IPS-15b (cell line): ENCODE measurements around the gene AIRE.

Source experiments
- H3K27me3 ChIP-seq: one replicate; pipeline ENCODE4 v1.6.1; 2013; ENCODE audit warnings: low read length; ENCODE audit not compliant: control insufficient read depth, insufficient read depth
- H3K36me3 ChIP-seq: one replicate; pipeline ENCODE4 v1.6.1; 2013; ENCODE audit warnings: low read length; ENCODE audit not compliant: control insufficient read depth, insufficient read depth
- H3K4me1 ChIP-seq: one replicate; pipeline ENCODE4 v1.6.1; 2013; ENCODE audit warnings: mild to moderate bottlenecking, low read length; ENCODE audit not compliant: control insufficient read depth, insufficient read depth
- H3K4me3 ChIP-seq: one replicate; pipeline ENCODE4 v1.5.1; 2013; ENCODE audit warnings: low read depth, low read length
- H3K9ac ChIP-seq: one replicate; pipeline ENCODE4 v1.6.1; 2013; ENCODE audit warnings: low read depth, mild to moderate bottlenecking, low read length
- H3K9me3 ChIP-seq: one replicate; pipeline ENCODE4 v1.6.1; 2013; ENCODE audit warnings: mild to moderate bottlenecking, low read length; ENCODE audit not compliant: control insufficient read depth, insufficient read depth

The AIRE gene

DNA sequence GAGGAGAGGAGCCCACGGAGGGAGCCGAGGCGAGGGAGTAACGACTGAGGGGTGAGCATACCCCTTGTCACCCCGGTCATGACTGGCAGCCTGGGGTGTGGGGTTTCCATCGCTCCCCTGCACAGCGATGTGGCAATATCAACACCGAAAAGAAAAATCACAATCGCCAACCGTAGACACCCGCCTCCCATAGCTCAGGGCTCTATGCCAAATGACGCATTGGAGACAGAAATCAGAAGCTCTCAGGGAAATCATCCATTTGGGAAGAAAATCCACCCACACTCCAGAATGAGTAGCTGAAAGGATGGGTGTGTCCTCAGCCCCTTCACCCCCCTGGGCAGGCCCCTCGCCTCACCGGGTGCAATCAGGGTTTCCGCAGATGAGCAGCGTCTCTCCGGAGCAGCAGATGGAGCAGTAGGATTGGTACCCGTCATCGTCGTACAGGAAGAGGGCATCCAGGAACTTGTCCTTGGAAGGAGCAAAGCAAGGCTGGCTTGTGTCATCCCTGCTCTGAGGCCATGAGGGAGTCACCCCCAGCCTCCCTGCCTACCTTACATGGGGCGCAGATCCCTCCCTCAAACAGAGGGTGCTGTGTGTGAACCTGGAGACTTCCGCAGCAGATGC is 26.5 kb upstream of the AIRE start:
- no peaks in the 10 kb centered on the region for H3K9me3 ChIP-seq
- H3K27me3 ChIP-seq: no peaks in the 10 kb centered on the region
- peaks cover 3% of the 10 kb centered on the region for H3K4me1 ChIP-seq
- no peak overlapping the region for H3K4me3 ChIP-seq
- H3K9ac ChIP-seq: no peak overlapping the region
- H3K36me3 ChIP-seq: peaks cover 3% of the 10 kb centered on the region

DNA sequence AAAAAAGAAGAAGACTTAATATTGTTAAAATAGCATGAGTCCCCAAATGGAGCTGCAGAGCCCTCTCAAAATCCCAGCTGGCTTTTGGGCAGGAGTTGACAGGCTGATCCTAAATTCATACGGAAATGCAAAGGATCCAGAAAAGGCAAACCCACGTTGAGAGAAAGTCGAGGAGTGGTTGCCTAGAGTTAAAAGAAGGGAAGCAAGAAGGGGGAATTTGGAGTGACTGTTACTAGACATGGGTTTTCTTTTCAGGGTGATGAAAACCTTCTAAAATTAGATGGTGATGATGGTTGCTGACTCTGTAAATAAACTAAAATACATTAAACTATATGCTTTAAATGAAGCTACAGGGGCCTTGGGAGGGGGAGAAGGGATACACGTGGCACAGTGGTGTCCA is 25.6 kb upstream of the AIRE start:
- H3K36me3 ChIP-seq: peaks cover 3% of the 10 kb centered on the region
- no peak overlapping the region for H3K9ac ChIP-seq
- peaks cover 3% of the 10 kb centered on the region for H3K4me1 ChIP-seq
- no peaks in the 10 kb centered on the region for H3K27me3 ChIP-seq
- no peaks in the 10 kb centered on the region for H3K9me3 ChIP-seq
- no peak overlapping the region for H3K4me3 ChIP-seq

DNA sequence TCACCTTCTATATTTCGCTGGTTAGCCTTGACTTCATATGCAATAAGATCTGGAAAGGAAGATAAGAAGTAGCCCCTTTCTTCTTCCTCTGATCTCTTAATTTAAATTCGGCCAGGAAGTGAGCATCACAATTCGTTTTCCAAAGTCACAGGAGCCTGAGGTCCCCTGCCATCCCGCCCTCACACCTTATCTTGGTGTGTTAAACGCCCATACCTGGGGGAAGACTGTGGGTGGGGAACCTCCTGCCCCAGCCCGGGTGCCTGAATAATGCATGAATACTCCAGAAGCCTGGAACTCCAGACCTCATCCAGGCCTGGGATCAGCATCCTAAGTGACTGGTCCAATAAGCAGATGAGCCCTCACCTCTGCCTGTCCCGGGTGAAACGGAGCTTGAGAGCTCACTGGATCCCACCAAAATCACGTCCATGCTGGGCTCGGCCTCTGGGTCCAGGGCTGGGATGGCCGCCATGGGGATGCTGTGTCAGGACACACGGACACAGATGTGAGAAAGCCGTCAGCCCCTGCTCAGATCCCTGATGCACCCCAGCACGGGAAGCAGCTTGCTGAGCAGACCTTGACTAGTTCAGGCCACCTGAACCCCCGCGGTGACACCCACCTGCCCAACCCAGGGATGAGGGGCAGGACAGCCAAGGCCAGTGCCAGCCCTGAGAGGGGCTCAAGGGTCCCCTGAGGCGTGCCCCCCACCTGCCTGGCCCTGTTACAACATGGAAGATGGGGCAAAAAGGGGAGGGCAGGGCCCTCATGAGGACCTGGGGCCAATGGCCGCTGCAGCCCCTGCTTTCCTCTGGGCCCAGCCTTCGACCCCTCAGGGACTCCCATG is 24.7 kb upstream of the AIRE start:
- Histone ChIP-seq H3K4me3 (no peak overlapping the region), H3K27me3 (no peaks in the 10 kb centered on the region), H3K36me3 (peaks cover 3% of the 10 kb centered on the region), H3K9ac (peak overlapping the region; percentile 37), H3K4me1 (peaks cover 3% of the 10 kb centered on the region), H3K9me3 (no peaks in the 10 kb centered on the region)

DNA sequence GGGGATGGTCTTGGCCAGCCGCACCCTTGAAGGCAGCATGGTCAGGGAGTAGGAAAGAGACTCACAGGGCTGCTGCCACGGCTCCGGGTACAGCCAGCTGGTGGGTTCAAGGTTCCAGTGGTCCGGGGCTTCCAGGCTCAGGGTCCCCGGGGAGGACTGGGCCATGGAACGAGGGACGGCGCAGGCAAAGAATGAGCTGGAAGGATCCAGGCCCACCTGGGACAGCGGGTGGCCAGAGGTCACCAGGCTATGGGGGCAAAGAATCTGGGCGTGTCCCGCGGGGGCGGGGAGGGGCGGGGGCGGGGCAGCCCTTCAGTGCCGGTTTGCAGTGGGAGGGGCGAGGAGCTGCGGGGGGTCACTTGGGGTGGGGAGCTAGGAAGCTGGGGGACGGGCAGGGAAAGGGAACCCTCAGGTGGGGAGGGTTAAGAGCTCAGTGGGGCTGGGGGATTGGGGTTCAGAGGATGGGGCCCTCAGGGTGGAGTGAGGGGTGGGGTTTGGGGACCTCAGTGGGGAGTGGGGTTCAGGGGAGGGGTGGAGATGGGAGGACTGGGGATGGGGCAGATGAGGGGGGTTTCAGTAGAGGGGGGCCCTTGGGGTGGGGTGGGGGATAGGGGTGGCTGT is 23.9 kb upstream of the AIRE start, which contains the start of gene DNMT3L:
DNMT3L (minus strand) TSS at position 223 of the 621 bp plus-strand sequence. CDS start 638 bp downstream, outside the sequence.
- peaks cover 3% of the 10 kb centered on the region for H3K36me3 ChIP-seq
- H3K9me3 ChIP-seq: no peaks in the 10 kb centered on the region
- peak within 1 kb of the TSS; percentile 37 for H3K9ac ChIP-seq
- peaks cover 3% of the 10 kb centered on the region for H3K4me1 ChIP-seq
- H3K27me3 ChIP-seq: no peaks in the 10 kb centered on the region
- H3K4me3 ChIP-seq: no peak within 1 kb of the TSS

DNA sequence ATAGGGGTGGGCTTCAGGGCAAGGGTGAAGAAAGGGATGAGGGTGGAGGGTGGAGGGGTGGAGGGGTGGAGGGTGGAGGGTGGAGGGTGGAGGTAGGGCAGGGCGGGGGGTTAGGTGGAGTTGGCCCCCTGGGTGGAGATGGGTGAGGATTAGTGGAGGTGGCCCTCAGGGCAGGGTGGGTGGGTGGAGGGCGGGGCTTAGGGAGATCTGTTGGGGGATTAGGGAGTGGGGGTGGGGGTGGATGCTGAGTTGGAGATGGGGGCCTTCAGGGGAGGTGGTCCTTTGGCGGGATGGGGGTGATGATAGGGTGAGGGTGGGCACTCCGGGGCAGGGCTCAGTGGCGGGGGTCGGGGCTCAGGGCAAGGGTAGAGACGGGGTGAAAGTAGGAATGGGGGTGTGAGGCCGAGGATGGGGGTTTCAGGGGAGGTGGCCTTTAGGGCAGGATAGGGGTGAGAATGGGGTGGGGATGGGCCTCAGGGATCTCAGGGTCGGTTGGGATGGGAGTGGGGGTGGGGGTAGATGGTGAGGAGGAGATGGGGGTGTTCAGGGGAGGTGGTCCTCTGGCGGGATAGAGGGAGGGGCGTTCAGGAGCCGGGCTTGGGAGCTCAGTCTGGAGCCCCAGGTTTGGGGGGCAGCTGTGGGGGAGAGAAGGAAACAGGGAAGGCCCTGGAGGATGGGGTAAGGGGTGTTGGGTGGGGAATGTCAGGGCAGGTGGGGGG is 23.2 kb upstream of the AIRE start:
- Histone ChIP-seq H3K9me3 (no peaks in the 10 kb centered on the region), H3K27me3 (no peaks in the 10 kb centered on the region), H3K4me3 (no peak overlapping the region), H3K36me3 (peaks cover 3% of the 10 kb centered on the region), H3K4me1 (peaks cover 5% of the 10 kb centered on the region), H3K9ac (no peak overlapping the region)

DNA sequence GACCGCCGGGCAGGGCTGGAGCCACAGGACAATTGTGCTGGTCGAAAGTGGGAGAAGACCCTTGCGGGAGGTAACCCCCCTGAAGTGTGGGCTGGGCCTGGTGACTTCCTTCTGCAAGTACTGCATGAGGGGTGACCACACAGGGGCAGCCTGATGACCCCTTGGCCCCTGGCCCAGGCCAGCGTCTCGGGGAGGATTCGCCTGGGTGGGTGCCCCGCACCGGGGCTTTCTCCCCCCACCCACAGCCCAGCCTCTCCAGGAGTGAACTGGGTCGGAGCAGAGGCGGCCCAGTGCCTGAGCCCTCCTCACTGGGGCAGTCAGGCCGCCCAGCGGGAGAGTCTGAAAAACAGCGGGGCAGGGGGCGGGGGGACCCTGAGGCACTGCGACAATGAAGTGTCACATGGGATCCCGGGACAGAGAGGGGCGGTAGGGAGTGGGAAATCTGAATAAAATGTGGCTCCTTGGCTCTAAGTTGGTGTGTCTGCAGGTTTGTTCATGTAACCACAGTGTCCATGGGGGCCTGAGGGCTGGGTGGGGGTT is 22.4 kb upstream of the AIRE start:
- Histone ChIP-seq H3K9ac (no peak overlapping the region), H3K4me3 (no peak overlapping the region)

DNA sequence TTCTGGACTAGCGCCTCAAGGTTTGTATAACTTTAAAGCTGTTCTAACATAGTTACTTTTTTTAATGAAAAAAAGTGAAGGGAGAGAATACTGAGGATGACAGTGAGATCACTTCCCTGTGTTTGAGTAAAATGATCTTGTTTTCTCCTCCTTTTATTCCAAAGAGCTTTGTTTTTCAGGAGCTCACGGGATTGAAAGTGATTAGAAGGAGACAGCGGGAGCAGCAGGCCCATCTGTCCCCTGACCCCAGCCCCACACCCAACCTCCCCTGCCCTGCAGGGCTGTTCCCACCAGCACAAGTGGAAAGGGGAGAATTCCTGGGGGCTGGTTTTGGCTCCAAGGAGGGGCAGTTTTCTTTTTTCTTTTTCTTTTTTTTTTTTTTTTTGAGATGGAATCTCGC is 21.9 kb upstream of the AIRE start:
- H3K27me3 ChIP-seq: no peaks in the 10 kb centered on the region
- H3K9ac ChIP-seq: no peak overlapping the region
- H3K9me3 ChIP-seq: no peaks in the 10 kb centered on the region
- no peak overlapping the region for H3K4me3 ChIP-seq
- H3K36me3 ChIP-seq: no peaks in the 10 kb centered on the region
- peaks cover 5% of the 10 kb centered on the region for H3K4me1 ChIP-seq

More for the DNA sequence above, 22.4 kb upstream of the AIRE start:
- H3K36me3 ChIP-seq: peaks cover 3% of the 10 kb centered on the region
- no peaks in the 10 kb centered on the region for H3K9me3 ChIP-seq
- no peaks in the 10 kb centered on the region for H3K27me3 ChIP-seq
- peaks cover 5% of the 10 kb centered on the region for H3K4me1 ChIP-seq

DNA sequence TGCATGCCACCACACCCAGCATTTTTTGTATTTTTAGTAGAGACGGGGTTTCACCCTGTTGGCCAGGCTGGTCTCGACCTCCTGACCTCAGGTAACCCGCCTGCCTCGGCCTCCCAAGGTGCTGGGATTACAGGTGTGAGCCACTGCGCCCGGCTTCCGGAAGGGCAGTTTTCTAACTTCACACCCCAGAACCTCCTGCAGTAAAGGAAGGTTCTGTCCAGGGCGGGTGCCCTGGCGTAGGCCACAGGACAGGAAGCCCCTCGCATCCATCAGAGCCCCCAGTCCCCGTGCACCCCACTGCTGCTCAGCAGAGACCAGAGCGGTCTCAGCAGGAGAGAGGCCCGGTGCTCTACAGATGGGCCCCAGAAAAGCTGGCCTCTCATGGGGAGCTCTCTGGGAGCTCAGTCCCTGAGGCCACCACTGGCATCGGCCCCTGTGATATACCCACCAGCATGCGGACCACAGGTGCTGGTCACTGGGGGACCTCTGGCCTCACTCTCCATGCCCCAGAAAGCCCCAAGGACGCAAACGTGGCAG is 19.9 kb upstream of the AIRE start:
- Histone ChIP-seq H3K4me1 (peaks cover 5% of the 10 kb centered on the region), H3K27me3 (no peaks in the 10 kb centered on the region), H3K9ac (no peak overlapping the region), H3K36me3 (no peaks in the 10 kb centered on the region), H3K9me3 (no peaks in the 10 kb centered on the region), H3K4me3 (no peak overlapping the region)

DNA sequence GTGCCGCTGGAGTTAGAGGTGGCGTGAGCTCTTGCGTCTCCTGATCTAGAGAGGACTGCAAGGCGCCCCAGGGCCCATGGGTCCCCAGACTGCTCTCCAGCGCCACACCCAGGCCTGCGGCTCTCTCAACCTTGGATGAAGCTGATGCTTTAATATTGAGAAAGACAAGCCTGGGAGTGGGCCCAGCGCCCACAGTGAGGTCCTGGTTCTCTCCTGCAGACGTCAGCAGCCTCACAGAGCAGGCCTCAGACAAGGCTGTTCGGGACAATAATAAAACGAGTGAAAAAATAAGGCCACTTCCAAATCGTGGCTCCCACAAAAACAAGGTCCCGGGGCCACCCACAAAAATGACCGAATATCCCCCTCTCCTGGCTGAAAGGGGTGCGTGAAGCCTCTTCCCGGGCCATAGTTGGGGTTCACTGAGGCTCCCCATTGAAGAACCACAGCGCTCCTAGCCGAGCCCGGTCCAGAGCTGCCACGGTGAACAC is 18.0 kb upstream of the AIRE start:
- H3K9ac ChIP-seq: no peak overlapping the region
- no peaks in the 10 kb centered on the region for H3K9me3 ChIP-seq
- no peak overlapping the region for H3K4me3 ChIP-seq
- H3K4me1 ChIP-seq: peaks cover 5% of the 10 kb centered on the region
- H3K27me3 ChIP-seq: no peaks in the 10 kb centered on the region
- H3K36me3 ChIP-seq: no peaks in the 10 kb centered on the region

DNA sequence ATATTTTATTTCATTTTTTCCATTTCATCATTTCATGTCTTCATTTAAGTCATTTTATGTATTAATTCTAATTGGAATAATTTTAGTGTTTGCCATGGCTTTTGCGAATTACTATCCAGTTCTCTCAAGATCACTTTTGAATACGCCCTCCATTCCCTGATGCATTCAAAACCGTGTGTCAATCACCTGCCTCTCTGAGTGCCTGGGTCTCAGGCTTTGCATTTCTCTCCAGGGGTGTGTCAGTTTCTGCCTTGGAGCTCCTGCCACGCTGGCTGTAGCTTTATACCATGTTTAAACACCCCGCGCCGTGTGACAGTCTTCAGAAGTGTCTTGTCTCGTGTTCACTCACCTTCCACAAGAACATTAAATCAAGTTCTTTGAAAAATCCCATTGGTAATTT is 16.6 kb upstream of the AIRE start:
- peaks cover 2% of the 10 kb centered on the region for H3K4me1 ChIP-seq
- no peak overlapping the region for H3K4me3 ChIP-seq
- H3K9me3 ChIP-seq: no peaks in the 10 kb centered on the region
- no peaks in the 10 kb centered on the region for H3K27me3 ChIP-seq
- no peaks in the 10 kb centered on the region for H3K36me3 ChIP-seq
- no peak overlapping the region for H3K9ac ChIP-seq
